K562 (cell line): Measurements from ENCODE around the gene USP27X. TPM values are rescaled to one million over a fixed set of nuclear protein-coding genes. Genes with fewer than 3 reads are reported as not detected.
A peak's percentile ranks its signal among the peaks of the same experiment; 100 is the strongest.

Experiments used
- ATAC-seq: fragments of 200-7000 bp; cut with Tn5 transposase; 3 replicates; pipeline ENCODE4 v1.9.1; 2020; ENCODE audit warnings: moderate library complexity
- BruUV-seq: library from RNA; stranded (reverse); fragments of 400-500 nt; replicated peaks from 2 replicates; lab custom pipeline; 2021; lab: Mats Ljungman, UMichigan
- CTCF ChIA-PET: fragments of 300-600 bp; formaldehyde crosslinking; extraction: SDS; loops from one replicate; lab custom pipeline; 2021; ENCODE audit warnings: low intra/inter-chr PET ratio; lab: Yijun Ruan, JAX
- POLR2A ChIA-PET: fragments of 300-600, 350-650 bp; sonication (Branson Sonifier 250); formaldehyde crosslinking; extraction: SDS; loops from one replicate; lab custom pipeline; 2021; ENCODE audit warnings: antibody characterized with exemption, inconsistent platforms; lab: Yijun Ruan, JAX
- DNase-seq, 4 experiments: peaks; one replicate each; pipeline versions ENCODE4 v3.0.0 to v3.0.0-alpha.2; 2011 to 2018; ENCODE audit warnings: low spot score in 3 of 4, mixed read lengths in 3 of 4; ENCODE audit errors: extremely low read depth in 1 of 4
- FAIRE-seq: peaks from 2 replicates; lab custom pipeline; 2011; peaks lifted over from hg19 to GRCh38; lab: Jason Lieb, UNC
- H2AFZ ChIP-seq: 2 replicates; pipeline ENCODE4 v1.6.0; 2011; ENCODE audit warnings: low read depth, low read length, control low read depth, inconsistent platforms
- H3K27ac ChIP-seq: fragments of 200-600 bp; 3 replicates; pipeline ENCODE4 v1.8.0; 2011; ENCODE audit warnings: low read depth, mild to moderate bottlenecking, control low read depth, inconsistent platforms, low read length, moderate library complexity, mixed read lengths; ENCODE audit errors: extremely low read depth
- H3K27me3 ChIP-seq, 2 experiments: fragments of 300-600 bp in 1 of 2; 2 replicates in 1 of 2; 3 replicates in 1 of 2; pipeline versions ENCODE4 v1.6.0 to v1.8.0; 2011; ENCODE audit warnings: inconsistent platforms in 2 of 2, low read length in 2 of 2, mild to moderate bottlenecking in 1 of 2, mixed read lengths in 1 of 2, moderate library complexity in 1 of 2; ENCODE audit not compliant: control insufficient read depth in 2 of 2, insufficient read depth in 2 of 2
- H3K36me3 ChIP-seq: fragments of 300-600 bp; 3 replicates; pipeline ENCODE4 v1.8.0; 2011; ENCODE audit warnings: mild to moderate bottlenecking, low read length, inconsistent platforms; ENCODE audit not compliant: control insufficient read depth, insufficient read depth
- H3K4me1 ChIP-seq, 2 experiments: fragments of 200-600 bp in 1 of 2; replicated peaks in 1 of 2; 2 replicates in 1 of 2; 3 replicates in 1 of 2; pipeline versions ENCODE4 v1.5.1 to v1.8.0; 2011; ENCODE audit warnings: inconsistent platforms in 2 of 2, low read length in 2 of 2, mild to moderate bottlenecking in 1 of 2, mixed read lengths in 1 of 2, moderate library complexity in 1 of 2; ENCODE audit not compliant: control insufficient read depth in 2 of 2, insufficient read depth in 2 of 2
- H3K4me2 ChIP-seq: 2 replicates; pipeline ENCODE4 v1.6.1; 2011; ENCODE audit warnings: low read length, control low read depth, inconsistent platforms, mixed read lengths; ENCODE audit not compliant: insufficient read depth
- H3K4me3 ChIP-seq: fragments of 200-600 bp; sonication (generic), shearing (Covaris generic); 2 replicates; pipeline ENCODE4 v1.5.1; 2016; ENCODE audit warnings: control low read depth, inconsistent platforms
- H3K79me2 ChIP-seq: fragments of 200-600 bp; 3 replicates; pipeline ENCODE4 v1.8.0; 2011; ENCODE audit warnings: low read length, inconsistent platforms; ENCODE audit not compliant: control insufficient read depth, insufficient read depth
- H3K9ac ChIP-seq, 2 experiments: 2 replicates each; pipeline versions ENCODE4 v1.6.0 to v1.6.1; 2011; ENCODE audit warnings: low read depth in 2 of 2, low read length in 2 of 2, control low read depth in 1 of 2, inconsistent platforms in 1 of 2, mild to moderate bottlenecking in 1 of 2, mixed read lengths in 1 of 2; ENCODE audit not compliant: insufficient read depth in 1 of 2
- H3K9me1 ChIP-seq: one replicate; pipeline ENCODE4 v1.6.0; 2011; ENCODE audit warnings: inconsistent platforms, mild to moderate bottlenecking, low read length, moderate library complexity; ENCODE audit not compliant: control insufficient read depth, insufficient read depth
- H3K9me3 ChIP-seq: replicated peaks from 2 replicates; pipeline ENCODE4 v1.5.1; 2011; ENCODE audit warnings: low read depth, low read length, inconsistent platforms; ENCODE audit not compliant: control insufficient read depth, insufficient read depth
- H4K20me1 ChIP-seq: replicated peaks from 2 replicates; pipeline ENCODE4 v1.6.1; 2011; ENCODE audit warnings: low read length, inconsistent platforms, mixed read lengths; ENCODE audit not compliant: control insufficient read depth, insufficient read depth
- CBX5 ChIP-seq: IDR thresholded peaks from 2 replicates; pipeline ENCODE4 v1.6.1; 2014; ENCODE audit warnings: low read depth, borderline replicate concordance
- DACH1 ChIP-seq: fragments of 450-650 bp; IDR thresholded peaks from 2 replicates; pipeline ENCODE4 v1.6.1; 2018; ENCODE audit not compliant: partially characterized antibody
- DDX20 ChIP-seq: fragments of 450-650 bp; IDR thresholded peaks from 2 replicates; pipeline ENCODE4 v1.6.1; 2016; ENCODE audit warnings: missing genetic modification characterization, low read depth, mild to moderate bottlenecking, missing compliant biosample characterization, moderate library complexity
- GATAD2A ChIP-seq: fragments of 450-650 bp; IDR thresholded peaks from 2 replicates; pipeline ENCODE4 v1.6.1; 2017
- PHTF2 ChIP-seq: fragments of 250-450 bp; sonication (Bioruptor Pico); IDR thresholded peaks from 2 replicates; pipeline ENCODE4 v1.5.0; 2021; ENCODE audit warnings: mild to moderate bottlenecking
- PML ChIP-seq: IDR thresholded peaks from 2 replicates; pipeline ENCODE4 v1.6.1; 2012; ENCODE audit warnings: low read length, inconsistent platforms
- SMARCA5 ChIP-seq: fragments of 450-650 bp; IDR thresholded peaks from 2 replicates; pipeline ENCODE4 v1.6.1; 2016
- ZKSCAN1 ChIP-seq: fragments of 150-350 bp; IDR thresholded peaks from 2 replicates; pipeline ENCODE4 v1.6.1; 2016; ENCODE audit warnings: low read depth, low read length
- ZNF165 ChIP-seq: fragments of 250-450 bp; sonication (Bioruptor Pico); IDR thresholded peaks from 2 replicates; pipeline ENCODE4 v1.4.0; 2020; ENCODE audit warnings: borderline replicate concordance
- WGBS: fragments of 100-300 bp; shearing (Covaris generic); methylation state at CpG from one replicate; pipeline ENCODE4 v1.1.6; 2016; ENCODE audit warnings: low coverage, mixed read lengths; ENCODE audit not compliant: insufficient coverage; ENCODE audit errors: missing lambda C conversion rate; 5-methylcytosine and 5-hydroxymethylcytosine counted together
- in situ Hi-C: fragments of 300-500 bp; cut with MboI; formaldehyde crosslinking; loops from 4 replicates; pipeline ENCODE4 v1.15.0; 2018; ENCODE audit warnings: inconsistent platforms, mixed read lengths
- intact Hi-C: fragments of 100-400 bp; cut with micrococcal nuclease; formaldehyde crosslinking; loops from 2 replicates; pipeline ENCODE4 v1.14.2; 2022
- polyA plus RNA-seq, 8 experiments: library from polyadenylated mRNA; depleted of rRNA in 4 of 8; stranded (reverse) in 5 of 8; unstranded in 3 of 8; fragments of >200 nt; fragmentation: Nextera tagmentation in 2 of 8; fragmentation: Illumina TruSeq in 1 of 8; extraction: Ambion mirVana in 2 of 8; extraction: Trizol in 1 of 8; gene quantifications; 2 replicates each; pipeline versions ENCODE4 v1.2.1 to v1.2.3, GENCODE V29; 2011 to 2014; ENCODE audit warnings: inconsistent platforms in 1 of 8, missing spikeins in 1 of 8
- total RNA-seq, 7 experiments: library from RNA; depleted of rRNA in 6 of 7; stranded (reverse); fragments of >200 nt in 6 of 7; fragmentation: Illumina TruSeq in 2 of 7; extraction: Trizol in 2 of 7; gene quantifications; 2 replicates each; pipeline versions ENCODE4 v1.2.1 to v1.2.3, GENCODE V29; 2011 to 2021; ENCODE audit warnings: low replicate concordance in 1 of 7
- TF ChIP-seq, protein P1 (sequence below): fragments of 250-450 bp; sonication (Bioruptor Pico); IDR thresholded peaks from 2 replicates; pipeline ENCODE4 v1.8.0; 2022; ENCODE audit warnings: inconsistent platforms, mild to moderate bottlenecking, moderate library complexity, borderline replicate concordance
- TF ChIP-seq, protein P2 (sequence below): sonication (generic); formaldehyde crosslinking; IDR thresholded peaks from 2 replicates; pipeline ENCODE4 v1.8.0; 2022; ENCODE audit warnings: mild to moderate bottlenecking, missing genetic modification reagents
- TF ChIP-seq, protein P3 (sequence below): fragments of 450-650 bp; conservative IDR thresholded peaks from 2 replicates; pipeline ENCODE4 v1.6.1; 2016; ENCODE audit warnings: missing genetic modification characterization, low read depth, mild to moderate bottlenecking, missing compliant biosample characterization, moderate library complexity

The USP27X gene
- total and polyA plus RNA-seq, 9 of the 15 experiments (the other 6 are each of a cell fraction or from before 2014, with no cell fraction given) = 0.15 to 4.7 (median 1.6) TPM

DNA sequence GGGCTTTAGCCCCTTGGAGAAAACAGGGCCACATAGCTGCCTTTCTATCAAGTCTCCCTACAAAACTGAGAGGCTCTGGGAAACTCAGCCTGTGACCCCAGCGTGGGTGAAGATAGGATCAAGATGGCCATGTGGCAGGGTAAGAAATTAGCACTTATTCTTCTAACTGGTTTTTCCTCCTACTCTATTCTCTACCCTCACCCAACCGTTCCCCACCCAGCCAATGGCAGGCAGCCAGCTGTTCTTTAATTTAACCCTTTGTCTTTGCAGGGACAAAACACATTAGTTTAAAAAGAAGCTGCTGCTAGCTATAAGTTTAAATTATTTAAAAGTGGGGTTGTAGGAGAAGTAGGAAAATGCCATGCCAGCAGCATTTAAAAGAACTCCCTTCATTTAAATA is 45.9 kb downstream of the USP27X start:
- Histone ChIP-seq H3K27ac (peak overlapping the region; percentile 19; the same call in 1 of the 3 replicates), H3K4me1 (peaks cover 6 to 8% of the 10 kb centered on the region in 2 experiments; a peak in 4 of 5 replicates), H2AFZ (peak overlapping the region; percentile 45; the same call in 1 of the 2 replicates), H3K9me3 (no peaks in the 10 kb centered on the region), H3K4me2 (no peak overlapping the region), H3K9ac (no peak overlapping the region), H4K20me1 (no peaks in the 10 kb centered on the region; the same call in 1 of the 2 replicates), H3K4me3 (no peak overlapping the region), H3K27me3 (no peaks in the 10 kb centered on the region), H3K36me3 (0 out of 3 replicates have a peak, but pooled peaks cover 5% of the 10 kb centered on the region), H3K79me2 (peaks cover 9% of the 10 kb centered on the region; the same call in 1 of the 3 replicates), H3K9me1 (no peaks in the 10 kb centered on the region)
- peak in 2 of 4 experiments; percentile 18 to 21 for DNase-seq
- no peak for ATAC-seq
- peak; percentile 17 for TF ChIP-seq DACH1
- no peak for TF ChIP-seq ZKSCAN1
- in situ Hi-C loops = no loop called here
- BruUV-seq = no TSS peak
- ChIA-PET CTCF (no interaction called here), POLR2A (no interaction called here)
- no peak for FAIRE-seq
- intact Hi-C loops = no loop called here
- WGBS = 0% methylated on average over 2 of the region's 2 CpGs

DNA sequence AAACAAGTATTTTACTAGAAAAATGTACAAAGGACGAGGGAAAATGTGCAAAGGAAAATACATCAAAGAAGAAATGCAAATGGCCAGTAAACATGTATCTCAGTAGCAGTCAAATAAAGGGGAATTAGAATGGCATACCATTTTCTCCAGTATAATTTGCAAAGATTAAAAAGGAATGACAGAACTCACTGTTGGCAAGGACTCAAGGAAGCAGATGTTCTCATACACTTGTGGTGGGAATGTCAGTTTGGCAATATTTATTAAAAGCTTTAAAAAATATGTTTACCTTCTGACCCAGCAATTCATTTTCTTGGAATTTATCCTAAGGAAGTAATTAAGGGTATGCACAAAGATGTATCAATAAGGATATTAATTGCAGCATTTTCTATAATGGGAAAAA is 50.8 kb downstream of the USP27X start:
- intact Hi-C loops = no loop called here
- ATAC-seq = no peak
- Histone ChIP-seq H3K4me2 (no peak overlapping the region), H4K20me1 (no peaks in the 10 kb centered on the region), H3K27me3 (no peaks in the 10 kb centered on the region), H3K4me1 (peaks cover 0 to under 1% of the 10 kb centered on the region in 2 experiments; a peak in 2 of 5 replicates), H2AFZ (no peak overlapping the region), H3K27ac (no peak overlapping the region), H3K79me2 (no peaks in the 10 kb centered on the region), H3K4me3 (no peak overlapping the region), H3K9ac (no peak overlapping the region), H3K9me1 (no peaks in the 10 kb centered on the region), H3K36me3 (0 out of 3 replicates have a peak, but pooled peaks cover 8% of the 10 kb centered on the region), H3K9me3 (no peaks in the 10 kb centered on the region)
- no peak for DNase-seq
- in situ Hi-C loops = no loop called here
- BruUV-seq = no TSS peak
- CTCF ChIA-PET = no interaction called here
- POLR2A ChIA-PET = no interaction called here
- FAIRE-seq = no peak
- 15% methylated on average over 1 of the region's 1 CpG for WGBS
- TF ChIP-seq DDX20 (tag) = no peak
- no peak for TF ChIP-seq GATAD2A
- TF ChIP-seq SMARCA5 = no peak
- TF ChIP-seq CBX5 = no peak
- TF ChIP-seq, protein P1, sequence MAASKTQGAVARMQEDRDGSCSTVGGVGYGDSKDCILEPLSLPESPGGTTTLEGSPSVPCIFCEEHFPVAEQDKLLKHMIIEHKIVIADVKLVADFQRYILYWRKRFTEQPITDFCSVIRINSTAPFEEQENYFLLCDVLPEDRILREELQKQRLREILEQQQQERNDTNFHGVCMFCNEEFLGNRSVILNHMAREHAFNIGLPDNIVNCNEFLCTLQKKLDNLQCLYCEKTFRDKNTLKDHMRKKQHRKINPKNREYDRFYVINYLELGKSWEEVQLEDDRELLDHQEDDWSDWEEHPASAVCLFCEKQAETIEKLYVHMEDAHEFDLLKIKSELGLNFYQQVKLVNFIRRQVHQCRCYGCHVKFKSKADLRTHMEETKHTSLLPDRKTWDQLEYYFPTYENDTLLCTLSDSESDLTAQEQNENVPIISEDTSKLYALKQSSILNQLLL (CRISPR knock-in tag) = no peak
- no peak for TF ChIP-seq PHTF2 (CRISPR knock-in tag)
- no peak for TF ChIP-seq PML
- TF ChIP-seq, protein P2, sequence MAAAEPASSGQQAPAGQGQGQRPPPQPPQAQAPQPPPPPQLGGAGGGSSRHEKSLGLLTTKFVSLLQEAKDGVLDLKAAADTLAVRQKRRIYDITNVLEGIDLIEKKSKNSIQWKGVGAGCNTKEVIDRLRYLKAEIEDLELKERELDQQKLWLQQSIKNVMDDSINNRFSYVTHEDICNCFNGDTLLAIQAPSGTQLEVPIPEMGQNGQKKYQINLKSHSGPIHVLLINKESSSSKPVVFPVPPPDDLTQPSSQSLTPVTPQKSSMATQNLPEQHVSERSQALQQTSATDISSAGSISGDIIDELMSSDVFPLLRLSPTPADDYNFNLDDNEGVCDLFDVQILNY (CRISPR knock-in tag) = no peak
- TF ChIP-seq, protein P3, sequence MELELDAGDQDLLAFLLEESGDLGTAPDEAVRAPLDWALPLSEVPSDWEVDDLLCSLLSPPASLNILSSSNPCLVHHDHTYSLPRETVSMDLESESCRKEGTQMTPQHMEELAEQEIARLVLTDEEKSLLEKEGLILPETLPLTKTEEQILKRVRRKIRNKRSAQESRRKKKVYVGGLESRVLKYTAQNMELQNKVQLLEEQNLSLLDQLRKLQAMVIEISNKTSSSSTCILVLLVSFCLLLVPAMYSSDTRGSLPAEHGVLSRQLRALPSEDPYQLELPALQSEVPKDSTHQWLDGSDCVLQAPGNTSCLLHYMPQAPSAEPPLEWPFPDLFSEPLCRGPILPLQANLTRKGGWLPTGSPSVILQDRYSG (tag) = no peak
- no peak for TF ChIP-seq ZNF165
